Measurements from ENCODE around the gene SDCCAG8. TPM values are rescaled to one million over a fixed set of nuclear protein-coding genes. Genes with fewer than 3 reads are reported as not detected.

The SDCCAG8 gene
- polyA plus RNA-seq, 3 donors = 33.2 to 34.4 (median 33.4) TPM

DNA sequence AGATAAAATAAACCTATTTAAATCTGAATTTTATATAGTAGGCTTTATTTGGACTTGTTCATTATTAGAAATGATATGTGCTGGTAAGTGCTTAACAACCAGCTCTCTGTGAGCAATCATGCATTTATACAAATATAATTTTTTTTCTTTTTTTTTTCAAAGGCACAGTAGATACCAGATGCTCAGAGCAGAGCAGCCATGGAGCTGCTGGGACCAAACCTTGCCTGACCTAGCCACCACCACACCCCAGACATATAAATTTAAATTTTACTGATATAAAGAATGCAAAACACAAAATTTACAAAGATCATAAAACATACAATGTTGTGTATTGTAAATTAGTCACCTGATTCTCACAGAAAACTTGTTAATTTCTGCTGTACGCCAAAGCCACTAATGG, 290.6 kb downstream of the SDCCAG8 start:
- no peak overlapping the region for H3K27ac Mint-ChIP-seq
- H3K36me3 Mint-ChIP-seq = peaks cover 19 to 24% of the 10 kb centered on the region in 2 donors

DNA sequence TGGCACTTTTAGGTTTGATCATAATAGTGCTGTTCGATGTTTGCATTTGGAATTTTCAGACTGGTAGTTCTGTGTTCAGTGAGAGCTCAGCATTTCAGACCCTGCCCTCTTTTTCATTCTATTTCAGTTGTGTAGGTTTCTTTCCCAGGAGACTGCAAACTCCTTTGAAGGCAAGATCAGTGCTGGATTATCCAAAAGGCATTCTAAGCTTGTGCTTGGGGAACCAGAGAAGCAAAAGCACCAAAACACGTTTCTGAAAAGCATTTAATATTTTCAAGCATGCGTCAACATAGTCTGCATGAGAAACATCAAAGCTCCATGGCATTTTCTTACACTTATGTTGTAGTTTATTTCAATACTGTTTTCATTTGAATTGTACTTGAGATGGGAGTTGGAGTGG, 292.1 kb downstream of the SDCCAG8 start:
- no peaks in the 10 kb centered on the region for H3K79me2 ChIP-seq (ENCODE audit: insufficient read depth, low read length)
- intact Hi-C loops (cut with micrococcal nuclease) = no loop called here
- H3K9ac ChIP-seq (ENCODE audit: insufficient read depth, low read length, poor library complexity, severe bottlenecking) = no peak overlapping the region
- Mint-ChIP-seq H3K4me3 (no peak overlapping the region), H3K4me1 (no peaks in the 10 kb centered on the region), H3K27ac (no peak overlapping the region), H3K27me3 (ENCODE audit: low read depth in 3 of 3) (no peaks in the 10 kb centered on the region), H3K9me3 (peaks cover 0 to 2% (median 0%) of the 10 kb centered on the region in 7 donors), H3K36me3 (peaks cover 18 to 23% of the 10 kb centered on the region in 2 donors)
- H3K36me3 ChIP-seq (replicated peaks in 1 of 2; ENCODE audit: control insufficient read depth in 1 of 2, insufficient read depth in 2 of 2, low read length in 2 of 2) = no peaks in the 10 kb centered on the region
- no peaks in the 10 kb centered on the region for H4K20me1 ChIP-seq (ENCODE audit: insufficient read depth, low read length)
- H3K4me1 ChIP-seq (ENCODE audit: control insufficient read depth in 1 of 2, insufficient read depth in 2 of 2, low read length in 2 of 2) = no peaks in the 10 kb centered on the region
- no peak overlapping the region for H3K27ac ChIP-seq (ENCODE audit: low read depth in 1 of 2, low read length in 2 of 2)
- no CpG with 5 or more reads among the region's 3 CpGs for WGBS (ENCODE audit: insufficient coverage)
- no peak for DNase-seq
- TF ChIP-seq, protein P1, sequence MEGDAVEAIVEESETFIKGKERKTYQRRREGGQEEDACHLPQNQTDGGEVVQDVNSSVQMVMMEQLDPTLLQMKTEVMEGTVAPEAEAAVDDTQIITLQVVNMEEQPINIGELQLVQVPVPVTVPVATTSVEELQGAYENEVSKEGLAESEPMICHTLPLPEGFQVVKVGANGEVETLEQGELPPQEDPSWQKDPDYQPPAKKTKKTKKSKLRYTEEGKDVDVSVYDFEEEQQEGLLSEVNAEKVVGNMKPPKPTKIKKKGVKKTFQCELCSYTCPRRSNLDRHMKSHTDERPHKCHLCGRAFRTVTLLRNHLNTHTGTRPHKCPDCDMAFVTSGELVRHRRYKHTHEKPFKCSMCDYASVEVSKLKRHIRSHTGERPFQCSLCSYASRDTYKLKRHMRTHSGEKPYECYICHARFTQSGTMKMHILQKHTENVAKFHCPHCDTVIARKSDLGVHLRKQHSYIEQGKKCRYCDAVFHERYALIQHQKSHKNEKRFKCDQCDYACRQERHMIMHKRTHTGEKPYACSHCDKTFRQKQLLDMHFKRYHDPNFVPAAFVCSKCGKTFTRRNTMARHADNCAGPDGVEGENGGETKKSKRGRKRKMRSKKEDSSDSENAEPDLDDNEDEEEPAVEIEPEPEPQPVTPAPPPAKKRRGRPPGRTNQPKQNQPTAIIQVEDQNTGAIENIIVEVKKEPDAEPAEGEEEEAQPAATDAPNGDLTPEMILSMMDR (IDR thresholded peaks at IDR 0.05) = no peak
- H3K4me3 ChIP-seq (replicated peaks in 1 of 3; ENCODE audit: low read depth in 2 of 3, low read length in 3 of 3) = no peak overlapping the region
- H3K27me3 ChIP-seq (ENCODE audit: control insufficient read depth in 2 of 2, insufficient read depth in 2 of 2, low read length in 2 of 2) = no peaks in the 10 kb centered on the region
- no peak overlapping the region for H2AFZ ChIP-seq (ENCODE audit: insufficient read depth, low read depth, low read length, poor library complexity, severe bottlenecking)
- no peaks in the 10 kb centered on the region for H3K9me3 ChIP-seq (replicated peaks in 1 of 2; ENCODE audit: control insufficient read depth in 1 of 2, insufficient read depth in 1 of 2, low read length in 2 of 2)
- H3K4me2 ChIP-seq (replicated peaks; ENCODE audit: extremely low read depth, low read length, poor library complexity, severe bottlenecking) = no peak overlapping the region

More for the DNA sequence above, 290.6 kb downstream of the SDCCAG8 start:
- Histone ChIP-seq H3K27ac (ENCODE audit: low read depth in 1 of 2, low read length in 2 of 2) (no peak overlapping the region), H3K4me2 (replicated peaks; ENCODE audit: extremely low read depth, low read length, poor library complexity, severe bottlenecking) (no peak overlapping the region), H3K4me3 (replicated peaks in 1 of 3; ENCODE audit: low read depth in 2 of 3, low read length in 3 of 3) (no peak overlapping the region), H2AFZ (ENCODE audit: insufficient read depth, low read depth, low read length, poor library complexity, severe bottlenecking) (no peak overlapping the region), H3K79me2 (ENCODE audit: insufficient read depth, low read length) (no peaks in the 10 kb centered on the region), H3K9ac (ENCODE audit: insufficient read depth, low read length, poor library complexity, severe bottlenecking) (no peak overlapping the region), H3K36me3 (replicated peaks in 1 of 2; ENCODE audit: control insufficient read depth in 1 of 2, insufficient read depth in 2 of 2, low read length in 2 of 2) (no peaks in the 10 kb centered on the region), H3K9me3 (replicated peaks in 1 of 2; ENCODE audit: control insufficient read depth in 1 of 2, insufficient read depth in 1 of 2, low read length in 2 of 2) (no peaks in the 10 kb centered on the region), H3K27me3 (ENCODE audit: control insufficient read depth in 2 of 2, insufficient read depth in 2 of 2, low read length in 2 of 2) (no peaks in the 10 kb centered on the region), H4K20me1 (ENCODE audit: insufficient read depth, low read length) (no peaks in the 10 kb centered on the region), H3K4me1 (ENCODE audit: control insufficient read depth in 1 of 2, insufficient read depth in 2 of 2, low read length in 2 of 2) (no peaks in the 10 kb centered on the region)
- Mint-ChIP-seq H3K9me3 (peaks cover 0 to 2% (median 0%) of the 10 kb centered on the region in 7 donors), H3K4me1 (no peaks in the 10 kb centered on the region), H3K27me3 (ENCODE audit: low read depth in 3 of 3) (no peaks in the 10 kb centered on the region), H3K4me3 (no peak overlapping the region)
- intact Hi-C loops (cut with micrococcal nuclease) = no loop called here
- no CpG with 5 or more reads among the region's 1 CpG for WGBS (ENCODE audit: insufficient coverage)
- TF ChIP-seq, protein P1 (IDR thresholded peaks at IDR 0.05) = no peak
- DNase-seq = no peak

Data from CD14-positive monocyte (primary cell).